ENCODE results near the gene SEPTIN5. TPM values are rescaled to one million over a fixed set of nuclear protein-coding genes. Genes with fewer than 3 reads are reported as not detected.
A peak's percentile ranks its signal among the peaks of the same experiment; 100 is the strongest.

SEPTIN5 gene
- total RNA-seq, 2 donors from 2014 or later = 47.7 to 147 TPM

DNA sequence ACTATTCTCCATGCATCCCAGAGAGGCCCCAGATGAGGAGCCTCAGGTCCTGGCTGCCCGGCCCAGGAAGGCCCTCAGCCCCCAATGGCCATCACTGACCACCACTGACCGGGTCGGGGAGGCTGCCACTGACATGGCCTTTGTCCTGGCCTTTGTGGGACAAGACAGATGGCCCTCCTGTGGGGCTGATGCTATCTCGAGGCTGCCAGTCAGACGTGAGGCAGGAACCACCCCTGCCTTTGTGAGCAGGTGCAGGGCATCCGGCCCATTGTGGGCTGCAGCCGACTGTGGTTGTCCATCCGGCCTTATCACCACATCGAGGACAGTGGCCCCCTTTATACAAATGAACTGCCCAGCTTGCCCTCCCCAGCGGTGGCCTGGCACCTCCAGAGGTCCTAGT is 14.5 kb downstream of the SEPTIN5 start:
- H3K4me3 ChIP-seq = no peak overlapping the region
- TF ChIP-seq CTCF (IDR thresholded peaks at IDR 0.05) = no peak
- ATAC-seq (ENCODE audit: insufficient number of reproducible peaks, low FRiP score, low read depth) = no peak
- DNase-seq (ENCODE audit: low spot score) = no peak
- H3K27ac ChIP-seq = no peak overlapping the region
- H3K27me3 ChIP-seq (replicated peaks; ENCODE audit: insufficient read depth) = no peaks in the 10 kb centered on the region
- H3K36me3 ChIP-seq = no peaks in the 10 kb centered on the region
- peaks cover 0 to 8% of the 10 kb centered on the region in 2 donors for H3K4me1 ChIP-seq (ENCODE audit: control insufficient read depth in 1 of 2, low read depth in 2 of 2)
- no peaks in the 10 kb centered on the region for H3K9me3 ChIP-seq

DNA sequence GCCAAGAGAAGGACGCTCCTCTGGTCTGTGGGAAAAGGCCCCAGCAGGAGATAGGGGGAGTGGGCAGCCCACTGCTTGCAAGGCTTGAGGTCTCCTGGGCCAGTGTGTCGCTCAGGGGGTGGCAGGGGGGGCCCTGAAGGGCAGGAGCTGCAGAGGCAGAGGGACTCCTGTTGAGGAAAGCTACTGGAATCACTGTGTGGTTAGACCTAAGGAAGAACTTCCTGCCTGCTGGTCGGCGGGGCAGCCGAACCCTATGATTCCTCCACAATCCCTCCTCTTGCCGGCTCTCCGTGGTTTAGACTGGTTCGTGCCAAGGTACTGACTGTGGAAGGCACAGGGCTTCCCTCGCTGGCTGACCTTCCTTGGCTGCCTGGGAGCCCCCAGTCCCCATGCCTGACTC is 15.2 kb downstream of the SEPTIN5 start:
- H3K27me3 ChIP-seq (replicated peaks; ENCODE audit: insufficient read depth) = no peaks in the 10 kb centered on the region
- DNase-seq (ENCODE audit: low spot score) (no peak), ATAC-seq (ENCODE audit: insufficient number of reproducible peaks, low FRiP score, low read depth) (no peak)
- H3K4me3 ChIP-seq = no peak overlapping the region
- H3K27ac ChIP-seq = no peak overlapping the region
- peaks cover 0 to 8% of the 10 kb centered on the region in 2 donors for H3K4me1 ChIP-seq (ENCODE audit: control insufficient read depth in 1 of 2, low read depth in 2 of 2)
- H3K36me3 ChIP-seq = no peaks in the 10 kb centered on the region
- TF ChIP-seq CTCF (IDR thresholded peaks at IDR 0.05) = no peak
- H3K9me3 ChIP-seq = no peaks in the 10 kb centered on the region

GRCh38 chr22:19730198-19730597 is 15.9 kb downstream of the SEPTIN5 start:
- no peak for DNase-seq (ENCODE audit: low spot score)
- no peak for TF ChIP-seq CTCF (IDR thresholded peaks at IDR 0.05)
- no peak overlapping the region for H3K27ac ChIP-seq
- H3K36me3 ChIP-seq = no peaks in the 10 kb centered on the region
- ATAC-seq (ENCODE audit: insufficient number of reproducible peaks, low FRiP score, low read depth) = no peak
- no peak overlapping the region for H3K4me3 ChIP-seq
- no peaks in the 10 kb centered on the region for H3K9me3 ChIP-seq
- peaks cover 0 to 8% of the 10 kb centered on the region in 2 donors for H3K4me1 ChIP-seq (ENCODE audit: control insufficient read depth in 1 of 2, low read depth in 2 of 2)
- H3K27me3 ChIP-seq (replicated peaks; ENCODE audit: insufficient read depth) = no peaks in the 10 kb centered on the region

DNA sequence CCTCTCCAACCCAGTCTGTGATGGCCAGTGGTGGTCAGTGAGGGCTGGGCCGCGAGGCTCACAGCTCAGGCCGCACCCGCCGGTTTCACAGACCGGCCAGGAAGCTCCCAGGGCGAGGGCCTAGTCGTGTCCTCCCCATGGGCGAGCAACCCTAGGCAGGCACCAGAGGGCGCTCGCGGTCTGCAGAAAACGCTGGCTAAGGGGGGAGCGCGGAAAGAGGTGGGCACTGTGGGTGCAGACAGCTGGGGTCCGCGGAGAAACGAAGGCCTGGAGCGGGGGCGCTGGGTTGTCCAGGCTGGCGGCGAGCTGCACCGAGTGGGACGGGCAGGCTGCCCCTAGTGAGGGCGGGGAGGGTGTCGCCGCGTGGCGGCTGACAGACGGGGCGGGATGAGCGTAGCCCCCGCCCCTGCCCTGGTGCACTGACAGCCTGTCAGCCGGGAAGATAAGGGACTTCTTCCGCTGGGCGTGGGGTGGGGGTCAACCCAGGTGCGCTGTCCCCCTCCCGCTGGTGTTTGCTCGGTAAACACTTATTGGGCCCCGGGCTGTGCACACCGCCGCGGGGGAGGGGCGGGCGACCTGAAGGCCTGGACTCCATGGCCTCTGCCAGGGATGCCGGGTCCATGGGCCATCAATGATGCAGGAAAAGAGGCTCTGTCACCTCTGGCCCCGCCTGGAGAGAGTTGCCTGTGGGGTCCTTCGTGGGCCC is 16.5 kb downstream of the SEPTIN5 start:
- DNase-seq (ENCODE audit: low spot score) (peak; percentile 51), ATAC-seq (ENCODE audit: insufficient number of reproducible peaks, low FRiP score, low read depth) (peak; percentile 55)
- Histone ChIP-seq H3K36me3 (no peaks in the 10 kb centered on the region), H3K27ac (no peak overlapping the region), H3K4me3 (peak overlapping the region; percentile 65), H3K4me1 (ENCODE audit: control insufficient read depth in 1 of 2, low read depth in 2 of 2) (peaks cover 0 to 8% of the 10 kb centered on the region in 2 donors), H3K9me3 (no peaks in the 10 kb centered on the region), H3K27me3 (replicated peaks; ENCODE audit: insufficient read depth) (no peaks in the 10 kb centered on the region)
- peak; percentile 96 for TF ChIP-seq CTCF (IDR thresholded peaks at IDR 0.05)

GRCh38 chr22:19731361-19732135 is 17.2 kb downstream of the SEPTIN5 start:
- TF ChIP-seq CTCF (IDR thresholded peaks at IDR 0.05) = no peak

More at GRCh38 chr22:19731361-19732135, 17.2 kb downstream of the SEPTIN5 start:
- ATAC-seq (ENCODE audit: insufficient number of reproducible peaks, low FRiP score, low read depth) = no peak
- no peaks in the 10 kb centered on the region for H3K36me3 ChIP-seq
- no peaks in the 10 kb centered on the region for H3K27me3 ChIP-seq (replicated peaks; ENCODE audit: insufficient read depth)
- no peaks in the 10 kb centered on the region for H3K9me3 ChIP-seq
- no peak for DNase-seq (ENCODE audit: low spot score)
- no peak overlapping the region for H3K4me3 ChIP-seq
- peaks cover 0 to 8% of the 10 kb centered on the region in 2 donors for H3K4me1 ChIP-seq (ENCODE audit: control insufficient read depth in 1 of 2, low read depth in 2 of 2)
- no peak overlapping the region for H3K27ac ChIP-seq

All from thoracic aorta (tissue), 2 donors.